ENCODE data around the gene LRRC74B. TPM values are rescaled to one million over a fixed set of nuclear protein-coding genes. Genes with fewer than 3 reads are reported as not detected.

LRRC74B gene
- total and polyA plus RNA-seq, 9 donors: 0.02 to 3.0 (median 0.31) TPM; not detected in 3

DNA sequence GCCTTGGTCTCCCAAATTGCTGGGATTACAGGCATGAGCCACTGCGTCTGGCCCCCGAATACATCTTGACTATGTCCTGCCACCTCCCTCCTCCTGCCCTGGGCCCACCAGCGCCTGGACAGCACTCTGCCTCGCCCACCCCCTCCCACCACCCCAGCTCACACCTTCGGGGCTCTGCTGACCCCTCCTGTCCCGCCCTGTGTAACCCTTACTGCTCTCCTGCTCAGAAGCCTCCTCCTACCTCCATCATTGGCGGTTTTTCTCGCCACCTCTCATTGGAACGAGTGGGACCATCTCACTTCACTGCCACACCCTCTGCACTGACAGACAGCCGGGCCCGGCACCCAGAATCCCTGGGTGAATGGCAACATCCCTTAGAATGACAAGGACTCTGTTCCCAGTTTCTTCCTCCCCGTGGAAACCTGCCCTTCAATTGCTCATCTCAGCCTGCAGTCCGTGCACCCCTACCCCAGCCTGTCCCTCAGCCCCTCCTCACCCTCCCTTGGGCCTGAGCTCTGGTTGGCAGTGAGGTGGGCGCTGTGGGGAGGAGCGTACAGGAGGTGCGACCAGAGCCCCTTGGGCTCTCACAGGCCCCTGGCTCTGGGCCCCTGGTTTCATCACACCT, 32.2 kb downstream of the LRRC74B start:
- TF ChIP-seq, protein P1, sequence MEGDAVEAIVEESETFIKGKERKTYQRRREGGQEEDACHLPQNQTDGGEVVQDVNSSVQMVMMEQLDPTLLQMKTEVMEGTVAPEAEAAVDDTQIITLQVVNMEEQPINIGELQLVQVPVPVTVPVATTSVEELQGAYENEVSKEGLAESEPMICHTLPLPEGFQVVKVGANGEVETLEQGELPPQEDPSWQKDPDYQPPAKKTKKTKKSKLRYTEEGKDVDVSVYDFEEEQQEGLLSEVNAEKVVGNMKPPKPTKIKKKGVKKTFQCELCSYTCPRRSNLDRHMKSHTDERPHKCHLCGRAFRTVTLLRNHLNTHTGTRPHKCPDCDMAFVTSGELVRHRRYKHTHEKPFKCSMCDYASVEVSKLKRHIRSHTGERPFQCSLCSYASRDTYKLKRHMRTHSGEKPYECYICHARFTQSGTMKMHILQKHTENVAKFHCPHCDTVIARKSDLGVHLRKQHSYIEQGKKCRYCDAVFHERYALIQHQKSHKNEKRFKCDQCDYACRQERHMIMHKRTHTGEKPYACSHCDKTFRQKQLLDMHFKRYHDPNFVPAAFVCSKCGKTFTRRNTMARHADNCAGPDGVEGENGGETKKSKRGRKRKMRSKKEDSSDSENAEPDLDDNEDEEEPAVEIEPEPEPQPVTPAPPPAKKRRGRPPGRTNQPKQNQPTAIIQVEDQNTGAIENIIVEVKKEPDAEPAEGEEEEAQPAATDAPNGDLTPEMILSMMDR (IDR thresholded peaks at IDR 0.05): no peak
- no peak for TF ChIP-seq POLR2A (IDR thresholded peaks at IDR 0.05)
- TF ChIP-seq EP300 (IDR thresholded peaks at IDR 0.05): no peak
- WGBS, 3 donors: 75 to 82% (median 79%) methylated on average over 16 of the region's 16 CpGs
- Histone ChIP-seq H3K27ac (no peak overlapping the region), H3K27me3 (no peaks in the 10 kb centered on the region), H3K9me3 (no peaks in the 10 kb centered on the region), H3K36me3 (no peaks in the 10 kb centered on the region), H3K4me1 (ENCODE audit: insufficient read depth) (no peaks in the 10 kb centered on the region), H3K4me3 (no peak overlapping the region)
- intact Hi-C loops (cut with DNase I): no loop called here
- no peak for DNase-seq

DNA sequence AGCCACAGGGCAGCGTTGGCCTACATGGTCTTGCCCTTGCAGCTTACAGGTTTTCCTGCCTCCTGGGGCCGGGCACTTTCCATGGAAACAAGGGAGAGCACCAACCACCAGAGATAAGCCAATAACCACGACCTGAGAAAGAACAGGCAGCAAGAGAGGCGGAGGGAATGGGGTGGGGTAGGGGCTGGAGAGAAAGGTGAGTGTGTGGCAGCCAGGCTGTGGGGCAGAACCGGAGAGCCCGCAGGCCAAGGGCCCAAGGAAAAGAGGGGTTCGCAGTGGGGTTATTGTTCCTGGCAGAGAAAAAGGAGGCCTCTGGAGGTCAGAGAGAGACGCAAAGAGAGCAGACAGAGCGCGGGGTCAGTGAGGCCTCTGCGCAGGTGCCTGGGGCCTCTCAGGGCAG, 33.2 kb downstream of the LRRC74B start:
- Histone ChIP-seq H3K36me3 (no peaks in the 10 kb centered on the region), H3K4me3 (no peak overlapping the region), H3K27me3 (no peaks in the 10 kb centered on the region), H3K4me1 (ENCODE audit: insufficient read depth) (no peaks in the 10 kb centered on the region), H3K9me3 (no peaks in the 10 kb centered on the region), H3K27ac (no peak overlapping the region)
- no peak for TF ChIP-seq EP300 (IDR thresholded peaks at IDR 0.05)
- TF ChIP-seq POLR2A (IDR thresholded peaks at IDR 0.05): no peak
- intact Hi-C loops (cut with DNase I): no loop called here
- DNase-seq: no peak
- WGBS, 3 donors: 79 to 85% (median 80%) methylated on average over 11 of the region's 11 CpGs

- 71 to 82% (median 82%) methylated on average over 5 of the region's 5 CpGs for WGBS, 3 donors
- no peak overlapping the region for H3K4me3 ChIP-seq
- no peak for DNase-seq
- H3K4me1 ChIP-seq (ENCODE audit: insufficient read depth): no peaks in the 10 kb centered on the region
- TF ChIP-seq, protein P1 (IDR thresholded peaks at IDR 0.05): no peak
- TF ChIP-seq EP300 (IDR thresholded peaks at IDR 0.05): no peak
- no peak for TF ChIP-seq POLR2A (IDR thresholded peaks at IDR 0.05)
- H3K27me3 ChIP-seq: no peaks in the 10 kb centered on the region
- no peak overlapping the region for H3K27ac ChIP-seq
- intact Hi-C loops (cut with DNase I): no loop called here
- H3K9me3 ChIP-seq: no peaks in the 10 kb centered on the region
- no peaks in the 10 kb centered on the region for H3K36me3 ChIP-seq
Measured at GRCh38 chr22:21079493-21079892, 33.7 kb downstream of the LRRC74B start.

DNA sequence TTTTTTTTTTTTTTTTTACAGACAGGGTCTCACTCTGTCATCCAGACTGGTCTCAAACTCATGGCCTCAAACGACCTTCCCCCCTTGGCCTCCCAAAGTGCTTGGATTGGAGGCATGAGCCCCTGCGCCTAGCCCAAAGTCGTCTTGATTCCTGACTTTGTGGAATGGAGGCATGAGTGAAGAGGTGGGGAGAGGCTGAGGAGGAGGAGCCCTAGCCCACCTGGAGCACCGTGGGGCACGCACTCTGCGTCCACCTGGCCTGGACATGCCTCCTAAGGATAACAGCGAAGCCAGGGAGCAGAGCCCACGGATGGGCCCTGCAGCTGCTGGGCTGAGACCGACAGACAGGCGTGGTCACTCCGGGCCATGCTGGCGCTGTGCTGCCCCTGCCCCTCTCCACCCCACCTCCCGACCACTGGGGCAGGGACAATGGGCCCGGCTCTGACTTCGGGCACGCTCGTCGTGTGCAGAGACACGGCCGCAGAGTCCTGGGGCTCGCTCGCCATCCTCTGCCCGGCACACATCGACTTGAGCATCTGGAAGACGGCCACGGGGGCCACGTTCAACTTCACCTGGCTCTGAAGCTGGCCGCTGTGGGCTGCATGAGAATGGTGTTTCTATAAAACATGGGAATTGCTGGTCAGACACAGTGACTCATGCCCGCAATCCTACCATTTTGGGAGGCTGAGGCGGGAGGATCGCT, 34.8 kb downstream of the LRRC74B start:
- TF ChIP-seq, protein P1 (IDR thresholded peaks at IDR 0.05): no peak
- TF ChIP-seq POLR2A (IDR thresholded peaks at IDR 0.05) (no peak), EP300 (IDR thresholded peaks at IDR 0.05) (no peak)

DNA sequence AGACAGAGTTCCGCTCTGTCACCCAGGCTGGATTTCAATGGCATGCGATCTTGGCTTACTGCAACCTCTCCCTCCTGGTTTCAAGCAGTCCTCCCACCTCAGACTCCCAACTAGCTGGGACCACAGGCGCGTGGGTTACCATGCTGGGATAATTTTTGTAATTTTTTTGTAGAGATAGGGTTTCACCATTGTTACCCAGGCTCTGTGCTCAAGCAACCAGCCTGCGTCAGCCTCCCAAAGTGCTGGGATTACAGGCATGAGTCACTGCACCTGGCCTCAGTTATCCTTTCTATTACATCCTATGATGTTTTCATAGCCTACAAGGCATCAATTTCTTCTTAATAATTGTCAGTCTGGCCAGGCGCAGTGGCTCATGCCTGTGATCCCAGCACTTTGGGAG, 36.5 kb downstream of the LRRC74B start:
- WGBS, 3 donors: 61 to 76% (median 69%) methylated on average over 6 of the region's 6 CpGs
- Histone ChIP-seq H3K36me3 (no peaks in the 10 kb centered on the region), H3K4me3 (no peak overlapping the region), H3K27me3 (no peaks in the 10 kb centered on the region), H3K9me3 (no peaks in the 10 kb centered on the region), H3K27ac (no peak overlapping the region), H3K4me1 (ENCODE audit: insufficient read depth) (no peaks in the 10 kb centered on the region)
- no peak for TF ChIP-seq POLR2A (IDR thresholded peaks at IDR 0.05)
- TF ChIP-seq, protein P1 (IDR thresholded peaks at IDR 0.05): no peak
- TF ChIP-seq EP300 (IDR thresholded peaks at IDR 0.05): no peak
- no peak for DNase-seq
- intact Hi-C loops (cut with DNase I): no loop called here

More for the DNA sequence above, 34.8 kb downstream of the LRRC74B start:
- no peaks in the 10 kb centered on the region for H3K27me3 ChIP-seq
- H3K4me3 ChIP-seq: no peak overlapping the region
- WGBS, 3 donors: 88 to 93% (median 89%) methylated on average over 31 of the region's 31 CpGs
- no peak overlapping the region for H3K27ac ChIP-seq
- H3K36me3 ChIP-seq: no peaks in the 10 kb centered on the region
- H3K4me1 ChIP-seq (ENCODE audit: insufficient read depth): no peaks in the 10 kb centered on the region
- intact Hi-C loops (cut with DNase I): no loop called here
- DNase-seq: no peak
- H3K9me3 ChIP-seq: no peaks in the 10 kb centered on the region
